ENCODE data around the gene CEACAM6. TPM values are rescaled to one million over a fixed set of nuclear protein-coding genes. Genes with fewer than 3 reads are reported as not detected.
A peak's percentile ranks its signal among the peaks of the same experiment; 100 is the strongest.

CEACAM6 gene
- total and polyA plus RNA-seq, 2 of the 13 experiments (the other 11 are each of a cell fraction or from before 2014, with no cell fraction given): not detected

DNA sequence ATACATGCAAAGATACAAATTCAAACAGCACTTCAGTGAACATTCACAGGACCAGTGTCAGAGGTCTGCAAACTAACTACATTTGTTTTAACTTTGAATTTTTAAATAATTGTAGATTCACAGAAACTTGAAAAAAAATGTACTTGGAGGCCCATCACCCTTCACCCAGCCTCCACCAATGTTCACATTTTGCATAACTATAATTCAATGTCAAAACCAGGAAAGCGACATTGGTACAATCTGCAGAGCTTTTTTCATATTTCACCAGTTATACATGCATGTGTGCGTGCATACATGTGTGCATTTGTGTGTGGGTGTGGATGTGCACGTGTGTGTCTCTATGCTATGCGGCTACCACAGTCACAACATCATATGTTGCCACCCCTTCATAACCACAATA lies 60.0 kb downstream of the CEACAM6 start:
- Histone ChIP-seq H3K4me1 (ENCODE audit: insufficient read depth, low read length) (no peaks in the 10 kb centered on the region), H3K9me3 (ENCODE audit: low read length) (no peaks in the 10 kb centered on the region), H3K79me2 (ENCODE audit: insufficient read depth, low read length) (no peaks in the 10 kb centered on the region), H3K27me3 (ENCODE audit: control insufficient read depth in 1 of 2, insufficient read depth in 2 of 2, low read length in 2 of 2) (no peaks in the 10 kb centered on the region), H4K20me1 (ENCODE audit: insufficient read depth, low read length) (no peaks in the 10 kb centered on the region), H2AFZ (ENCODE audit: low read length) (no peak overlapping the region), H3K4me3 (replicated peaks in 1 of 3; ENCODE audit: insufficient read depth in 1 of 3, low read depth in 2 of 3, low read length in 3 of 3) (no peak overlapping the region), H3K36me3 (replicated peaks in 1 of 2; ENCODE audit: control insufficient read depth in 1 of 2, insufficient read depth in 2 of 2, low read length in 2 of 2) (no peaks in the 10 kb centered on the region), H3K27ac (ENCODE audit: extremely low read length, insufficient read depth, low read length) (no peak overlapping the region), H3K4me2 (ENCODE audit: low read depth, low read length) (no peak overlapping the region), H3K9ac (ENCODE audit: insufficient read depth, low read depth, low read length) (no peak overlapping the region)
- DNase-seq (ENCODE audit: low spot score) (no peak), ATAC-seq (no peak), FAIRE-seq (no peak)
- ChIA-PET CTCF (ENCODE audit: low intra/inter-chr PET ratio, low total read pairs) (no interaction called here), POLR2A (no interaction called here)
- no peak for TF ChIP-seq SRY (CRISPR knock-in tag; IDR thresholded peaks at IDR 0.05)
- TF ChIP-seq, protein P1, sequence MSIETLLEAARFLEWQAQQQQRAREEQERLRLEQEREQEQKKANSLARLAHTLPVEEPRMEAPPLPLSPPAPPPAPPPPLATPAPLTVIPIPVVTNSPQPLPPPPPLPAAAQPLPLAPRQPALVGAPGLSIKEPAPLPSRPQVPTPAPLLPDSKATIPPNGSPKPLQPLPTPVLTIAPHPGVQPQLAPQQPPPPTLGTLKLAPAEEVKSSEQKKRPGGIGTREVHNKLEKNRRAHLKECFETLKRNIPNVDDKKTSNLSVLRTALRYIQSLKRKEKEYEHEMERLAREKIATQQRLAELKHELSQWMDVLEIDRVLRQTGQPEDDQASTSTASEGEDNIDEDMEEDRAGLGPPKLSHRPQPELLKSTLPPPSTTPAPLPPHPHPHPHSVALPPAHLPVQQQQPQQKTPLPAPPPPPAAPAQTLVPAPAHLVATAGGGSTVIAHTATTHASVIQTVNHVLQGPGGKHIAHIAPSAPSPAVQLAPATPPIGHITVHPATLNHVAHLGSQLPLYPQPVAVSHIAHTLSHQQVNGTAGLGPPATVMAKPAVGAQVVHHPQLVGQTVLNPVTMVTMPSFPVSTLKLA (IDR thresholded peaks at IDR 0.05): peak; percentile 78
- TF ChIP-seq, protein P2, sequence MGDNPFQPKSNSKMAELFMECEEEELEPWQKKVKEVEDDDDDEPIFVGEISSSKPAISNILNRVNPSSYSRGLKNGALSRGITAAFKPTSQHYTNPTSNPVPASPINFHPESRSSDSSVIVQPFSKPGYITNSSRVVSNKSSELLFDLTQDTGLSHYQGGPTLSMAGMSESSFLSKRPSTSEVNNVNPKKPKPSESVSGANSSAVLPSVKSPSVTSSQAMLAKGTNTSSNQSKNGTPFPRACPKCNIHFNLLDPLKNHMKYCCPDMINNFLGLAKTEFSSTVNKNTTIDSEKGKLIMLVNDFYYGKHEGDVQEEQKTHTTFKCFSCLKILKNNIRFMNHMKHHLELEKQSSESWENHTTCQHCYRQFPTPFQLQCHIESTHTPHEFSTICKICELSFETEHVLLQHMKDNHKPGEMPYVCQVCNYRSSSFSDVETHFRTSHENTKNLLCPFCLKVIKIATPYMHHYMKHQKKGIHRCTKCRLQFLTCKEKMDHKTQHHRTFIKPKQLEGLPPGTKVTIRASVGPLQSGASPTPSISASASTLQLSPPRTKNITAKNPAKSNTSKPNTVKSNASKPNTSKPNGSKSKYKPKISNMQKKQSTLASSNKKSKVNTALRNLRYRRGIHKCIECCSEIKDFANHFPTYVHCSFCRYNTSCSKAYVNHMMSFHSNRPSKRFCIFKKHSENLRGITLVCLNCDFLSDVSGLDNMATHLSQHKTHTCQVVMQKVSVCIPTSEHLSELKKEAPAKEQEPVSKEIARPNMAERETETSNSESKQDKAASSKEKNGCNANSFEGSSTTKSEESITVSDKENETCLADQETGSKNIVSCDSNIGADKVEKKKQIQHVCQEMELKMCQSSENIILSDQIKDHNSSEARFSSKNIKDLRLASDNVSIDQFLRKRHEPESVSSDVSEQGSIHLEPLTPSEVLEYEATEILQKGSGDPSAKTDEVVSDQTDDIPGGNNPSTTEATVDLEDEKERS (CRISPR knock-in tag; IDR thresholded peaks at IDR 0.05): no peak
- TF ChIP-seq KLF13 (CRISPR knock-in tag; IDR thresholded peaks at IDR 0.05): no peak
- no TSS peak for BruUV-seq (replicated peaks)
- intact Hi-C loops (cut with micrococcal nuclease; ENCODE audit: unreplicated experiment): no loop called here
- 2% methylated on average over 4 of the region's 4 CpGs for WGBS (ENCODE audit: low lambda C conversion rate)
- in situ Hi-C loops (cut with HindIII; ENCODE audit: extremely low pct_ligation_motif_present, low pct_unique_long_range_greater_than_20kb): no loop called here
